Psoas muscle (tissue), 8 donors: ENCODE data around the gene CLSTN2. TPM values are rescaled to one million over a fixed set of nuclear protein-coding genes. Genes with fewer than 3 reads are reported as not detected.

Experiments used
- ATAC-seq, 4 donors: fragments of 200-7000 bp; cut with Tn5 transposase; one replicate each; pipeline ENCODE4 v1.9.1; 2020; ENCODE audit warnings: moderate library complexity in 3 of 4, mild to moderate bottlenecking in 2 of 4
- DNase-seq, 2 donors: peaks; one replicate each; pipeline ENCODE4 v3.0.0-alpha.2; 2020
- H3K27ac ChIP-seq: fragments of 200-600 bp; one replicate; pipeline ENCODE4 v1.8.0; 2022
- H3K27me3 ChIP-seq, 3 donors: fragments of 200-600 bp in 1 of 3; one replicate each; pipeline versions ENCODE4 v1.6.1 to v1.8.0; 2013 to 2022; ENCODE audit warnings: low read length in 2 of 3, mild to moderate bottlenecking in 2 of 3, moderate library complexity in 1 of 3; ENCODE audit not compliant: insufficient read depth in 3 of 3
- H3K36me3 ChIP-seq, 2 donors: fragments of 200-600 bp in 1 of 2; one replicate each; pipeline versions ENCODE4 v1.6.1 to v1.8.0; 2013 to 2022; ENCODE audit warnings: low read depth in 1 of 2, mild to moderate bottlenecking in 1 of 2, moderate library complexity in 1 of 2; ENCODE audit not compliant: insufficient read depth in 1 of 2
- H3K4me1 ChIP-seq: fragments of 200-600 bp; one replicate; pipeline ENCODE4 v1.8.0; 2022
- H3K4me3 ChIP-seq: fragments of 200-600 bp; one replicate; pipeline ENCODE4 v1.8.0; 2022; ENCODE audit warnings: mild to moderate bottlenecking
- H3K9me3 ChIP-seq: fragments of 200-600 bp; one replicate; pipeline ENCODE4 v1.8.0; 2022
- CTCF ChIP-seq: fragments of 200-600 bp; IDR thresholded peaks from one replicate; pipeline ENCODE4 v1.8.0; 2022; ENCODE audit warnings: antibody characterized with exemption
- WGBS, 3 donors: extraction: QIAGEN DNeasy Blood & Tissue Kit; methylation state at CpG; one replicate each; pipeline versions ENCODE4 v1.1.6 to v1.1.7; 2013; 5-methylcytosine and 5-hydroxymethylcytosine counted together
- intact Hi-C, 2 donors: fragments of 100-400 bp; cut with DNase I; formaldehyde crosslinking; loops; one replicate each; pipeline versions ENCODE4 v1.11.0 to v1.14.2; 2022
- polyA plus RNA-seq, 3 donors: library from polyadenylated mRNA; stranded (reverse); fragments of 200-250 nt; gene quantifications; one replicate each; pipeline ENCODE4 v1.2.3, GENCODE V29; 2013
- total RNA-seq, 4 donors: library from RNA; stranded (reverse); fragmentation: NEBNext Ultra II Directional in 2 of 4; extraction: Animal tissue kit (Norgen Biotek cat#: 25700) in 2 of 4; gene quantifications; one replicate each; pipeline versions ENCODE4 v1.2.1 to v1.2.4, GENCODE V29; 2021 to 2023
- donor health status: healthy with polysubstance abuse.
- donor health status: DM: no; HTN: no; CAD: no; lungs with moderate emphysema.
- donor health status: Bipolar disorder and iron deficiency.
- donor health status: healthy.
- donor health status: DM: yes; HTN: yes; CAD: no.
- donor health status: DM: no; HTN: no; CAD: no.
- donor health status: DM: no; HTN: no; CAD: no.
- donor health status: DM: yes; HTN: yes; CAD: no.

Gene CLSTN2
- total and polyA plus RNA-seq, 7 donors, result 0.24 to 5.0 (median 1.5) TPM

- Histone ChIP-seq H3K27ac (peak overlapping the region; percentile 46), H3K36me3 (no peaks in the 10 kb centered on the region), H3K4me1 (peaks cover 27% of the 10 kb centered on the region), H3K4me3 (no peak overlapping the region), H3K27me3 (peaks cover 0 to 2% (median 0%) of the 10 kb centered on the region in 3 donors), H3K9me3 (no peaks in the 10 kb centered on the region)
- no peak for TF ChIP-seq CTCF
- no peak for DNase-seq
- ATAC-seq, result no peak
- intact Hi-C loops, result loop anchor here in 1 of 2 donors (5.0 kb wide), 1 partner anchor 88 kb away; no protein-coding TSS in a partner anchor
- WGBS, 3 donors, result 89 to 97% (median 94%) methylated on average over 1 of the region's 1 CpG
Measured at GRCh38 chr3:140094487-140094886, 159.5 kb downstream of the CLSTN2 start.

GRCh38 chr3:140096037-140096436 is 161.1 kb downstream of the CLSTN2 start:
- H3K27me3 ChIP-seq, result peaks cover 0 to 2% (median 0%) of the 10 kb centered on the region in 3 donors
- no peaks in the 10 kb centered on the region for H3K9me3 ChIP-seq
- intact Hi-C loops, result no loop called here
- DNase-seq (no peak), ATAC-seq (no peak)
- H3K4me1 ChIP-seq, result peaks cover 22% of the 10 kb centered on the region
- H3K36me3 ChIP-seq, result no peaks in the 10 kb centered on the region
- H3K27ac ChIP-seq, result no peak overlapping the region
- no peak for TF ChIP-seq CTCF
- 81 to 87% (median 82%) methylated on average over 3 of the region's 3 CpGs for WGBS, 3 donors
- H3K4me3 ChIP-seq, result no peak overlapping the region

GRCh38 chr3:140097874-140098635 is 163.1 kb downstream of the CLSTN2 start:
- Histone ChIP-seq H3K36me3 (no peaks in the 10 kb centered on the region), H3K4me3 (no peak overlapping the region), H3K9me3 (no peaks in the 10 kb centered on the region), H3K27me3 (peaks cover 0 to 2% (median 0%) of the 10 kb centered on the region in 3 donors), H3K4me1 (peaks cover 15% of the 10 kb centered on the region), H3K27ac (no peak overlapping the region)
- TF ChIP-seq CTCF, result no peak
- ATAC-seq (no peak), DNase-seq (no peak)
- intact Hi-C loops, result no loop called here
- WGBS, 3 donors, result 86 to 87% (median 87%) methylated on average over 3 of the region's 3 CpGs

GRCh38 chr3:140100479-140100878 is 165.5 kb downstream of the CLSTN2 start:
- TF ChIP-seq CTCF, result no peak
- H3K4me1 ChIP-seq, result no peaks in the 10 kb centered on the region
- 87 to 90% (median 90%) methylated on average over 7 of the region's 7 CpGs for WGBS, 3 donors
- no peaks in the 10 kb centered on the region for H3K9me3 ChIP-seq
- no peak for DNase-seq
- intact Hi-C loops, result no loop called here
- no peak for ATAC-seq
- H3K4me3 ChIP-seq, result no peak overlapping the region
- H3K36me3 ChIP-seq, result no peaks in the 10 kb centered on the region
- peaks cover 0 to 2% (median 0%) of the 10 kb centered on the region in 3 donors for H3K27me3 ChIP-seq
- no peak overlapping the region for H3K27ac ChIP-seq
